Stimulated activated naive B cell treated with anti-CD40 and anti-IgM and Interleukin-4, amounts not matched to agents 10 μg/mL and 1 μg/mL and 100 μg/mL, for 72 hours (primary cell): ENCODE data around the gene EVX1.

ENCODE experiments used
- ATAC-seq, 2 donors: fragments of 150-1000 bp; cut with Tn5 transposase; replicated peaks; 2 replicates each; pipeline ENCODE4 v1.10.0; 2021; ENCODE audit warnings: moderate library complexity in 1 of 2
- DNase-seq: peaks from one replicate; pipeline ENCODE4 v3.0.0; 2021
- H3K27ac Mint-ChIP-seq: one replicate; pipeline ENCODE4 v1.8.0; 2022; ENCODE audit warnings: mild to moderate bottlenecking, mixed read lengths
- H3K27me3 Mint-ChIP-seq, 2 donors: one replicate each; pipeline ENCODE4 v1.8.0; 2022; ENCODE audit warnings: mixed read lengths in 2 of 2
- H3K36me3 Mint-ChIP-seq, 2 donors: one replicate each; pipeline ENCODE4 v1.8.0; 2022; ENCODE audit warnings: mixed read lengths in 2 of 2, mild to moderate bottlenecking in 1 of 2
- H3K4me1 Mint-ChIP-seq, 2 donors: one replicate each; pipeline ENCODE4 v1.8.0; 2022; ENCODE audit warnings: mixed read lengths in 2 of 2, mild to moderate bottlenecking in 1 of 2
- H3K4me3 Mint-ChIP-seq, 2 donors: one replicate each; pipeline ENCODE4 v1.8.0; 2022; ENCODE audit warnings: mild to moderate bottlenecking in 2 of 2, mixed read lengths in 2 of 2, moderate library complexity in 1 of 2
- H3K9me3 Mint-ChIP-seq, 2 donors: one replicate each; pipeline ENCODE4 v1.8.0; 2022; ENCODE audit warnings: mixed read lengths in 2 of 2, mild to moderate bottlenecking in 1 of 2

Gene EVX1

DNA sequence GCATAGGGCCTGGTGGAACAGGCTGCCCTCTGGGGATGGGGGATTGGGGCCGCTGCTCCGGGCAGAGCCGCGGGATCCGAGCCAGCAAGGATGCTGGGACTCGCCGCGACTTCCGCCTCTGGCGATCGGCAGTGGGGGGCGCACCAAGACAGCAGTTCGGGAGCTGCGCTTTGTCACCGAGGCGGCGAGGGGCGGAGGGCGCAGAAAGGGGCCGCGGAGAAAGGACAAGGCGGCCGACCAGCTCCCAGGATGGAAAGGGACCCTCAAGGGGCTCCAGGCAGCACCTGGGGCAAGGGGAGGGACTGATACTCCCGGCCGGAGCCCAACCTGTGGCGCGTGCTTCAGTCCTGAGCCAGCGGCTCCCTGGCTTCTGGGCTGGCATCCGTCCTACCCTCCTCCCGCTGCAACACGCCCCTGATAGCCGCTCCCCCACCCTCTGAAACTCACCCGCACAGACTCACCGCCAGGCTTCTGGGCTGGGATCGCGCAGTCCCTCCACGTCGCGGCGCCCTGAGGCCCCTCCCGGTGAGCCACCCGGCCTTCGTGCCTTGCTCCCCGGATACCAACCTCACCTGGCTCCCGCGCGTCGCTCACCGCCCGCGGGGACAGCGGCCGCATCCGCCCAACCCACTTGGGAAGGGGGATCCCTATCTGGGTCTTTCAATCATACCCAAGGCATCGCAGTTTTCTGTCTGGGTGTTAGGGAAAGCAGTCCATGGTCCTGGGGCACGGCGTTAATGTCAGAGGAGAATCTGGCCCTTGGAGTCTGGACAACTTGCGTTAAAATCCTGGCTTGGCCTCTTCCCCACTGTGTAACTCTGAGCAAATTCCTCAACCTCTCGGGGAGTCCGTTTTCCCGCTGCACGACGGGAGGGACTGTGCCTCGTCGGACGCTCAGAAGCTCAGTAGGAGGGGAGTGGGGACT is 7.0 kb upstream of the EVX1 start:
- peak; percentile 19 to 47 for ATAC-seq
- Mint-ChIP-seq H3K4me3 (peak overlapping the region; percentile 41 to 83), H3K9me3 (no peaks in the 10 kb centered on the region), H3K4me1 (peaks cover 9 to 31% of the 10 kb centered on the region in 2 donors), H3K27me3 (peaks cover 57 to 75% of the 10 kb centered on the region in 2 donors), H3K36me3 (no peaks in the 10 kb centered on the region), H3K27ac (peak overlapping the region; percentile 38)
- DNase-seq = no peak

DNA sequence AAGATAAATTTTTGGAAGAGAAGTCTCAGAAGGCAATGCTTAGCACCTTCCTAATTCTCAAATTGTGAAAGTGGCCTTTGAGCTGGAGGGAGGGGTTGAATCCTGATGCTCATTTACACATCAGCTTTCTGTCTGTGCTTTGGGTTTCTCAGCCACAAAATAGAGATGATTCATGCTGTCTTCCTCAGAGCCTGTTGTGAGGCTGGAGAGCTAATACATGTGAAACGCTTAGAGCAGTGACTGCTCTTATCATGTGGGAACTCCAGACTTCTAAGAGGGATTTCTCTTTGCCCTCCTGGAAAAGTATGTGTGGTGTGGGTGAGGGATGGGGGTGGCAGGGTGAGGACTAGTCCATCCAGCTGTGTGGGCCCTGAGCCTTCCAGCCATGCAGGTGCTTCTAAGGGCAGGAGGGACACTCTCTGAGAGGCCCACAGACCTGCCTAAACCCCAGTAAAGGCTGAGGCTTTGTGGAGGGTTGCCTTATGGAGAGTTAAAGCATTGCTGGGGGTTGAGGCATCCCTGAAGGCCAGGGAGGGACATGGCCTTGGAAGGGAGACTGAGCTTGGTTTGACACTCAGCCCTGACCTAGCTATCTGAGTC is 4.8 kb upstream of the EVX1 start:
- Mint-ChIP-seq H3K36me3 (peaks cover 2 to 4% of the 10 kb centered on the region in 2 donors), H3K4me3 (no peak overlapping the region), H3K9me3 (peaks cover 0 to 2% of the 10 kb centered on the region in 2 donors), H3K27ac (peak overlapping the region; percentile 2), H3K4me1 (peaks cover 12 to 38% of the 10 kb centered on the region in 2 donors), H3K27me3 (peaks cover 70 to 93% of the 10 kb centered on the region in 2 donors)
- no peak for ATAC-seq
- no peak for DNase-seq

- no peak for ATAC-seq
- H3K27ac Mint-ChIP-seq = peak overlapping the region; percentile 56
- H3K4me3 Mint-ChIP-seq = peak overlapping the region; percentile 44 to 47
Observed at GRCh38 chr7:27238979-27239386, 3.6 kb upstream of the EVX1 start.

DNA sequence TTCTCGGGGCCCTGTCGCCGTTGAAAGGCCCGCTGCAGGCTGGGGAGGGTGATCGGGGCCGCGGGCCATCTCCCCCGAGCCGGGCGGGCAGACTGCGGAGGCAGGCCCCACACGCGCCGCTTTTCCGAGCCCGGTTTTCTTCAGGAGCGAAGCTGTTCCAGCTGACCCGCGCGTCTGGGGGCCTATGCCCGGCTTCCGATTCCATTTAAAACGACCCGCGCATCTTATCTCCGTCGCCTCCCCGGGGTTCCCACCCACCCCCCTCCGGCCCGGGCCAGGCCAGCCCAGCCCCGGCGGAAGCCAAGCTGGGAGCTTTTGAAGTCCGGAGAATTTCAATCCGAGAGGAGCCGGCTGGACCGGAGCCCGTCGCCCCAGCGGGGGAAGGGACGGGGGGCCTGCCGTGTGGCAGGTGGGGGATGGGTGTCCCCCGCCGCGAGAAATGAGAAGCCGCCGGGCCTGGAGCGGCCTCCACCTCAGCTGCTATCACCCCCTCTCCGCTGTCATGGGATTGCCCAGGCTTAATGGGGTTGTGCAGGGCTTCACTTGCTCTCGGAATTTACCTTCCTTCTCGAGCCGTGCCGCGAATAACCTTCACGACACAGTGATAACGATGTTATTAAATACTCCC is 3.1 kb upstream of the EVX1 start:
- Mint-ChIP-seq H3K4me3 (peak overlapping the region; percentile 13 to 47), H3K27ac (no peak overlapping the region), H3K9me3 (peaks cover 0 to 4% of the 10 kb centered on the region in 2 donors), H3K4me1 (peaks cover 17 to 46% of the 10 kb centered on the region in 2 donors), H3K27me3 (peaks cover 71 to 96% of the 10 kb centered on the region in 2 donors), H3K36me3 (peaks cover 2 to 7% of the 10 kb centered on the region in 2 donors)
- DNase-seq = no peak
- no peak for ATAC-seq

More at GRCh38 chr7:27238979-27239386, 3.6 kb upstream of the EVX1 start:
- peaks cover 15 to 45% of the 10 kb centered on the region in 2 donors for H3K4me1 Mint-ChIP-seq
- DNase-seq = no peak
- peaks cover 2 to 7% of the 10 kb centered on the region in 2 donors for H3K36me3 Mint-ChIP-seq
- H3K9me3 Mint-ChIP-seq = peaks cover 0 to 4% of the 10 kb centered on the region in 2 donors
- H3K27me3 Mint-ChIP-seq = peaks cover 71 to 96% of the 10 kb centered on the region in 2 donors

- Mint-ChIP-seq H3K4me3 (peak overlapping the region; percentile 13 to 16), H3K27ac (no peak overlapping the region), H3K9me3 (peaks cover 0 to 4% of the 10 kb centered on the region in 2 donors), H3K27me3 (peaks cover 77 to 96% of the 10 kb centered on the region in 2 donors), H3K36me3 (peaks cover 2 to 7% of the 10 kb centered on the region in 2 donors), H3K4me1 (peaks cover 21 to 52% of the 10 kb centered on the region in 2 donors)
- DNase-seq (no peak), ATAC-seq (no peak)
Observed at GRCh38 chr7:27240015-27240731, 2.4 kb upstream of the EVX1 start.

DNA sequence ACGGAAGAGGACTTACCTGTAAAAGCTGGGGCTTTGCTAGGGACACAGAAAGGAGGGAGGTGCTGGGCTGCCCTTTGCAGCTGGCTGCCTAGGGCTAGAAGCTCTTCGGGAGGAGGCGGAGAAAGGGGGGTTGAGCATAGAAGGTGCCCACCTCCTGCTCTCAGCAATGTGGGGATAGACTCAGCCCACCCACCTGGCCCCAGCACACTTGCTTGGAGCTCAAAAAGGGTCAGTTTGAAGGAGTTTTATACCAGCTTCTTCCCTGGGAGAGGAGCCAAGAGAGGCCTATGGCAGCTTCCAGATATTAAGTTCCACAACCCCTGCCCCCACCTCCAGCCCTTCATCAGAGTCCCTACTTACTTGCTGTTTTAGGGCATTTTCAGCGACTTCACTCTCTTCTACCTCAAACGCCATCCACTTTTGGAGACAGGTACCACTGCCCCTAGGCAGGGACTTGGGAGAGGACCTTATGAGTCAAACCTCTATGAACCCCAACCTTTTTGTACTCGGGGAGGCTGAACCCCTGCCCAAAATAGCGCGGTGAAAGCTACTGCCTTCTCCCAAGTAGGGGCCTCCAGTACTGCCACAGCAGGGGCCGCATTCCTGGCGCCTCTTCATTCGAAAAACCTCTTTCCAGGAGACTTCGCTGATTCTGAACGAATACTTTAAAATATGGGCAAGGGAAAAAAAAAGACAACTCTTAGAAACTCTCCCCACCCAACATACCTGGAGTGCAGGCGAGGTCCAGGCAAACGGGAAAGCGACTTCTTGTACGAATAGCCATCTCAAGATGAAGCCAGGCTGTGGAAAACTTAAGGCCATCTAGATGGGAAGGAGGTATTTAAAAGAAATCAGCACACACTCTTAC is 1.2 kb upstream of the EVX1 start:
- Mint-ChIP-seq H3K4me1 (peaks cover 21 to 45% of the 10 kb centered on the region in 2 donors), H3K27ac (peak overlapping the region; percentile 59), H3K36me3 (peaks cover 2 to 7% of the 10 kb centered on the region in 2 donors), H3K27me3 (peaks cover 82 to 96% of the 10 kb centered on the region in 2 donors), H3K9me3 (peaks cover 0 to 4% of the 10 kb centered on the region in 2 donors), H3K4me3 (peak overlapping the region in 1 of 2 donors; percentile 44)
- ATAC-seq (no peak), DNase-seq (no peak)

GRCh38 chr7:27242154-27242553 is 448 bp upstream of the EVX1 start:
- Mint-ChIP-seq H3K27me3 (peaks cover 82 to 96% of the 10 kb centered on the region in 2 donors), H3K4me3 (peak overlapping the region in 1 of 2 donors; percentile 68), H3K27ac (peak overlapping the region; percentile 75), H3K4me1 (peaks cover 23 to 44% of the 10 kb centered on the region in 2 donors), H3K9me3 (peaks cover 0 to 4% of the 10 kb centered on the region in 2 donors), H3K36me3 (peaks cover 2 to 9% of the 10 kb centered on the region in 2 donors)
- DNase-seq (no peak), ATAC-seq (no peak)

DNA sequence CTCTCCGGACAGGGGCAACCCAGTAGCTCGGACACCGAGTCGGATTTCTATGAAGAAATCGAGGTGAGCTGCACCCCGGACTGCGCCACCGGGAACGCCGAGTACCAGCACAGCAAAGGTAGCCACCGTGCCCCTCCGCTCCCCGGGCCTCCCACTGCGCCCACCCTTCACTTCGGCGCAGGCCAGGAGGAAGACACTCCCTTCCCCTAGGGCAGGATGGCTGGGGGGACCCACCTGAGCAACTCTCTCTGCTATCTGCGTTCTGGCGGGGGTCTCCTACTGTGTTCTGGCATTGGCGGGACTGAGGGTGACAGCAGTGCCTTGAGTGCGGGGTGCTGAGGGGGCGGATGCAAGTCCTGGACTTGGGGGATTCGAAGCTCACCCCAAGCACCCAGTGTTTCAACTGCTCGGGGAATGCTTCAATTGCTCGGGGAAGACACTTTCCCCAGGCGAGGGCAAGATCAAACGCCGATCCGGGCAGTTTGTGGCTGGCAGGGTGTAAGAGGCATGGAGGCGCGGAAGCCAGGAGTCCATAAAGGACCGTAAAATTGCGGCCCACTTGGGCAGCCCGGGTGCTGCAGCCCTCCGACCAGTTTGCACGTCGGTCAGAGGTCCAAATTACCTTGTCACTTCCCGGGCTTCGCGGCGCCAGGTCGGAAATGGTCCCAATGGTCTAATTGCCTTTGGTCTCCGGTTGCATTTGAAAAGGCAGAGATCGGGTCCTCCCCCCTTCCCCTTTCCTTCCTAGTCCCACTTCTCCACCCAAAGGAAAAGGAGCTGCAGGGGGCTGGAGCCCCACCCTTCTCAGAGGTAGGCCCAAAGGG is 950 bp downstream of the EVX1 start:
- DNase-seq (no peak), ATAC-seq (no peak)
- Mint-ChIP-seq H3K9me3 (peaks cover 0 to 4% of the 10 kb centered on the region in 2 donors), H3K4me1 (peaks cover 23 to 44% of the 10 kb centered on the region in 2 donors), H3K27me3 (peaks cover 81 to 96% of the 10 kb centered on the region in 2 donors), H3K4me3 (peak overlapping the region; percentile 56 to 69), H3K27ac (peak overlapping the region; percentile 88), H3K36me3 (peaks cover 2 to 9% of the 10 kb centered on the region in 2 donors)

- Mint-ChIP-seq H3K27ac (peak overlapping the region; percentile 81), H3K4me3 (peak overlapping the region; percentile 31 to 34), H3K27me3 (peaks cover 85 to 94% of the 10 kb centered on the region in 2 donors), H3K4me1 (peaks cover 24 to 46% of the 10 kb centered on the region in 2 donors), H3K36me3 (peaks cover 5 to 9% of the 10 kb centered on the region in 2 donors), H3K9me3 (peaks cover 0 to 7% of the 10 kb centered on the region in 2 donors)
- no peak for ATAC-seq
- no peak for DNase-seq
Observed at GRCh38 chr7:27244488-27245123, 2.0 kb downstream of the EVX1 start.

DNA sequence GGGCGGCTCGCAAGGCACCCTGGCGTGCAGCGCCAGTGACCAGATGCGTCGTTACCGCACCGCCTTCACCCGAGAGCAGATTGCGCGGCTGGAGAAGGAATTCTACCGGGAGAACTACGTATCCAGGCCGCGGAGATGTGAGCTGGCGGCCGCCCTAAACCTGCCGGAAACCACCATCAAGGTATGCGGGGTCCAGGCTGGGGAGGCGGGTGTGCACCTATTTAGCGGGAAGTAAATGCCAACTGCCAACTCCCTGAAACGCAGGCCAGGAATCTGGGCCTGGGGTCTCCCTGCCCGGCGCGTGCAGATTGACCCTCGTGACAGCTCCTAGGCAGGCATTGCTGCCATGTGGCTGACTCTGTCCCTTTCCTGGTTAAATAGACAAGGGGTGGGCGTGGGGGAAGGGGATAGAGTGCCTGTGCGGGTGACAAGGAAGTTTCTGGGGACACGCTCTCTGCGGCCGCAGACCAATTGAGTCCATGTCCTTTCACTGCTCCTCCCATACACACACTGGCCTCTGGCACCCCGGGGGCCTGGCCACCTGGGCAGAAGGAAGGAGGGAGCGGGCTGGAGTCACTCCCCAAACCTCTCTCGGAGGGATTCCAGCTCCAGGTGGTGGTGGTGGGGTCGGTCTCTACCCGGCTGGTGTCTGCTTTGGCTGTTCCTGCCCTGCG is 2.7 kb downstream of the EVX1 start:
- Mint-ChIP-seq H3K4me1 (peaks cover 28 to 46% of the 10 kb centered on the region in 2 donors), H3K27ac (peak overlapping the region; percentile 81), H3K9me3 (peaks cover 0 to 7% of the 10 kb centered on the region in 2 donors), H3K27me3 (peaks cover 86 to 95% of the 10 kb centered on the region in 2 donors), H3K36me3 (peaks cover 5 to 9% of the 10 kb centered on the region in 2 donors), H3K4me3 (peak overlapping the region; percentile 31 to 34)
- ATAC-seq = no peak
- DNase-seq = no peak
